NCI-H345 treated with DMSO at 0.1 percent for 48 hours (cell line): ENCODE data around the gene DGKI.

ENCODE experiments used
- DNase-seq: peaks from one replicate; lab custom pipeline; 2025; ENCODE audit not compliant: unreplicated experiment; lab: John Stamatoyannopoulos, UW

DGKI gene

DNA sequence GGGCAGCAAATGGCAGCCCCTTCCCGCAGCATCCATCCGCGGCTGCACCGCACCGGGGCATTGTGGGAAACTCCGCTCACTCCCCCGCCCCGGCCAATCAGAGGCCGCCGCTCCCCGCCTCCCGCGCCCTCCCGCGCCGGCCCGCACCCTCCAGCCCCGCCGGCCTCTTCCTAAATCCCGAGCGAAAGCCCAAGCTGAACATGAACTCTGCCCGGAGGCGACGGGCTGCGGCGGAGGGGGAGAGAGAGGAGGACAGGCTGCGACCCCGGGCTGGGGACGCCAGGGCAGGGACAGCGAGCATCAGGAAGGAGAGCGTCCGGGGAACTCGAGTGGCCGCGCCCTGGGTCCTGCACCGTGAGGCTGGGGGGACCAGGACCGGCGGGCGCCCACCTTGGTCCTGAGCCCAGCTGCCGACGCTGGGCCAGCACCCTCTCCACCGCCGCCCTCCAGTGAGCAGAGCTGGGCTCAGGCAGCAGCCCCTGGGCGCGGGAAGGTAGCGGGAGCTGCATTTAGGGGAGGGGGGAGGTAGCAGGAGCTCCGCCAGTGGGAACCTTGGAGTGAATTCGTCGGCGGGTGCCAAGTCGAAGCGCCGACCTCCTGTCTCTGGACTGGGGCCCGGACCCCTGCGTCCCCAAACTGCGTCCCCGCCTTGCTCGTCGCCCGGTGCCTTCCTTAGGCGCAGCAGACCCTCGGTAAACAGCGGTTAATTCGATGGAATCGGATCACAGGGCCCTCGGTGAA lies at the start of gene DGKI:
DGKI (minus strand) TSS at position 148 of the 741 bp plus-strand sequence.
- peak; percentile 47 for DNase-seq

GRCh38 chr7:137895301-137896221 lies 48.8 kb upstream of the DGKI start:
- no peak for DNase-seq

DNA sequence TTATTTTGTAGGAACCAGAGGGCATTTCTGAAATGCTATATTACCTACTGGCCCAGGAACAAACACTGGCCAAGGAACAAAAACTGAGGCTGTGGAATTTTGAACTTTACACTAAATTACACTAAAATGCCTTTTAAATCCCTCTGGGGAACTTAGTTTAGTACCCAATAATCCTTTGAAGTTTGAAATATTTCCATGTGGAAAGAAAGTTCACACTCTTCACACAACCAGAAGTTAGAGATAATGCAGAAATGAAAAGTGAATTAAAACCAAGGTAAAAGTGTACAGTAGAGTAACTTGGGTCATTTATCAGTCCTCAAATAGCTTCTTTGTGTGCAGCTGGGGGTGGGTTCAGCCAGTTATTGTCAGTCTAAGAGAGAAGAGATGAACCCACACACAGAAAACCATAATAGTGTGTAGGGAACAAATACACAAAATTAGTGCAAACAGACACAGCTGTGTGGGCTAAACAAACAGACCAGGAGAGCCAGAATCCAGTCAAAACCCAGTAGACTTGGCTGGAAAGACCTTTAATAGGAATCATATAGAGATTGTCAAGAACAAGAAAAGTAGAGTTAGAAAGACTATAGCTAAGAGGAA lies 46.5 kb upstream of the DGKI start:
- no peak for DNase-seq

DNA sequence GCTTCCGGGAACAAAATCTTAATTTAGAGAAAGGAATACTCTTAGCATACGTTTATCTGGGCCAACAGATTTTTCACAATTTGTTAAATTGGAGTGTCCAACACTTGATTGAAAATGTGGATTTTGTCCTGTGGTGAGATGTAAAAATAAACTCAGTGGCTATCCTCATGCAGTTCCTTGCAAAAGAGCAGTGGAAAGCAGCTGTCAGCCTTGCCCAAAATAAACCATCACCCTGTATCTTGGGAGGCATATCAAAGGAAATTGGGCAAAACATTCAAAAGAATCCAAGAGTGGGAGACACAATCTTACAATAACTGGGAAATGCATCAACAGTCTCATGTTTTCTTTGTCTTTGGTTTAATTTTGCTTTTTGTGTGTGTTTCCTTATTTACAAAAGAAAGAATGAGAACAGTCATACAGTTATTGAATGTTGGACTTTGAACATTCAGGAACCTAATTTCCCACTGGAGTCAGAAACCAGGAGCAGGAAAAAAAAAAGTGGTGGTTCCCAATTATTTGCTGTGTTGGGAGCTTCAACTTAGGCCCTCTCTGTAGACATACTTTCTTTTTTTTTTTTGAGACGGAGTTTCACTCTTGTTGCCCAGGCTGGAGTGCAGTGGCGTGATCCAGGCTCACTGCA lies 44.4 kb upstream of the DGKI start:
- no peak for DNase-seq

DNA sequence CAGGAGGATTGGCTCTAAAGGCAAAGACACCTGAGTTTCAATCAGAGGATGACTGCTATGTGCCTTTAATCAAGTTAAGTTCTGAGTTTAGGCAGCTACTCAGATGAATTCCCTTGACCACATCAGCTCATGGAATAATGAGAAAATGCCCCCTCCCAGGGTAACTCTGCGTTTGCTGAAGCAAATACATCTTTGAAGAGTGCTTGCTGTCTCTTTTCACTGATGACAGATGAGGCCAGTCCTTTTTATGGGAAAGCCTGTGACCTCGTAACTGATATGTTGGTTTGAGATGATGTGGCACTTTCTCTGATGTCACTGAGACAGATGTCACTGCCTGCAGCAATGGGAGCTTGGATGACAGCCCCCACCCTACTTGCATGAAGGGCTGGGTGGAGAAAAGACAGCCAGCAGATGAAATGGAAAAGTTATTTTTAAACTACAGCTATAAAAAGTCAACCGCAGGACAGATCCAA lies 43.7 kb upstream of the DGKI start:
- DNase-seq = no peak

GRCh38 chr7:137888241-137888640 lies 41.5 kb upstream of the DGKI start:
- DNase-seq = no peak

DNA sequence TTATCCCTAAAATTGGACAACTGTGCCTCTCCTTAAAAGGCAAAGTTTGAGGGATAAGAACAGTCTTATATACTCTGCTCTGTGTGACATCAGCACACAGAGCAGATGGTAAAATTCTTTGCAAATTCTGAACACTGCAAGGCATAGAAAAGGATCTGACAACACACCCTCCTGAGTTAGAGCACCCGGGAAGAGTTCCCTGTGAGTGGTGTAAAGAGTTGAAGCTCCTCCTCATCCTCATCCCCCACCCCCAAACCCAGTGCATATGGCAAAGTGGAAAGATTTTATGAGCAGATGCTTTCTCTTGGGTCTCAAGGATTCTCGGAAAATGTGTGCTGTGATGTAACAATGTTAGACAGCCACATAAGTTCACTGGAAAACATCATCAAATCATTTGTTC lies 40.0 kb upstream of the DGKI start:
- DNase-seq = no peak

DNA sequence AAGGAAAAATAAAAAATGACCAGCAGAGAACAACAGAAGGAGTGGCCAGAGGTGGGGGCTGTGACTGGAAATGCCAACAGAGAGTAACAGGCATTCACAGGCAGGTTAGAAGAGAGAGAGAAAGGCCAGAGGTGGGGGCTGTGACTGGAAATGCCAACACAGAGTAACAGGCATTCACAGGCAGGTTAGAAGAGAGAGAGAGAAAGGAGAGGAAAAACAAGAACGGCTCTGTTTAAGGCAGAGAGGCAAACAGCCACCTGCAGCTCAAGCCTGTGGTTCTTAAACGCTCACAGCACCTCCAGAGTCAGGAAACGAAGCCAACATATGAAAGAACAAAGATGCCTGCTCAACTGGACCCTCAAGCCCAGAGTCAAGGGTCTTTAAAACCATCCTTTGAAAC lies 39.5 kb upstream of the DGKI start:
- no peak for DNase-seq

- no peak for DNase-seq
Measured at GRCh38 chr7:137885678-137886077, 38.9 kb upstream of the DGKI start.

- DNase-seq = no peak
Measured at GRCh38 chr7:137882806-137883205, 36.0 kb upstream of the DGKI start.

- DNase-seq = no peak
Measured at GRCh38 chr7:137882261-137882668, 35.5 kb upstream of the DGKI start.

GRCh38 chr7:137881607-137882260 lies 35.0 kb upstream of the DGKI start:
- DNase-seq = no peak

DNA sequence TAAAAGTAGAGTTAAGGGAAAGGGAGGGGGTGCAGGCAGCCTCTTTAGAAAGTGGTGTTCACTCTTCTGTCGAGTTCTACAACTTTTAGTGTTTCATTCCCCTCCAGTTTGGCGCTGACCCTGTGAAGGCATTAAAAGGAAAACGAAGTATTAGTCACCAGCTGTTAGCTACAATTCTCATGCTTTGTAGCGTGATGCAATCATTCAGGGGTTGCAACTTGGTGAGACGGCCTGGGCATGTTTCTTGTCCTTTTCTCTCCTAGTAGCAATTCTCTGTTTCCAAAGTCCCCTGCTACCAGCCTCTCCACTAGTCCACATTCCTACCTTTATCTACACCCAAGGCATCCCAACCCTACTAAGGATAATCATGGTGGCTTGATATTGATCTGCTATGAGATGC lies 33.7 kb upstream of the DGKI start:
- DNase-seq = no peak

DNA sequence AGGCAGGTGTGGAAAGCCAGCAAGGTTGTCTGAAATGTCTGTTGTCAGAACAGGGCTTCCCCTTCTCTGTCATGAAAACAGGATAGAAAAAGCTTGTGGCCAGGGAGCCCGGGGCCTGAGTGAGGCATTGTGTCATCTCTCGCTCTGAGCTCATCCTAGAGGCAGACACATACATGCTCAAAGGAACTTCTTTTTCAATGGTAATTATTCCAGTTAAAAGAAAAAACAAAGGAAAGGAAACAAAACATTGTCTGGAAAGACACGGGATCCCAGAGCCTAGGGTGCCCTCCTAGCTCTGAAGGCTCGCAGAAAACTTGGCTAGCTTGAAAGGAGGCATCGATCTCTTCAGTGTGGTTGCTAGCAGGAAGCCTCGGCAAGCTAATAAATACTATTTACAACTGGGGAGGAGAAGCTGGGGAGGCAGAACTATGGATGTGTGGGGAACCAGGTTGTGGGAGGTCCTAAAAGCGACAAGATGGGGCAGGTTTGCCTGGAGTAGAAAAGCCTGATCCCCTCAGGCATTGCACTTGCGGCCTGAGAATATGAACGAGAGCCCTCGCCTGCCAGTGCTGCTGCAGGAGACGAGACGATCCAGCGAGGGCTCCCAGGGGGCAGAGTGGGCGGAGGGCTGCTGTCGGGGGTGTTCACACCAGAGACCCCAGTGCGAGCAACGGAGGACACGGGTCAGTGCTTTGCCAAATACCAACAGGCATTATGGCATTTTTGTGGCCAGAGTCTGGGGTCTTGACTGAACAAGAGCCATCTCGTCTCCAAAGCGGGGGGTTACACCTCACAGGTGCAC lies 32.8 kb upstream of the DGKI start:
- no peak for DNase-seq

- DNase-seq = no peak
Measured at GRCh38 chr7:137878333-137878961, 31.7 kb upstream of the DGKI start.

- DNase-seq = no peak
Measured at GRCh38 chr7:137877027-137877675, 30.4 kb upstream of the DGKI start.

DNA sequence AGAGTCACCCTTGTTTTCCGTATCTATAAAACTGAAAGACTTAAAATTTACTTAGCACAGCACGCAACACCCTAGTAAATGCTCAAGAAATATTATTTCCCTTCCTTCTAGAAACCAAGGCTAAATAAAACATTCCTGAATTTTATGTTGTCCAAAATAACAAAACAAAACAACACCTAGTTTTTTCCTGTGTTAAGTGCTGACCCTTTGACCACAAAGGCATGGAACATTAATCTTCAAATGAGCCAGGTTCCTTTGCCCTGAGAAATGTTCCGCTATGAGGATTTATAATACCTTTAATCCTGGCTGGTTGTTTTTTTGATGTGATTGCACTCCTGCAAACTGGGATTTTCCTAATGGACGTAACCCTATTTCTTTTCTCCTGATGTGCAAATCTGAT lies 29.0 kb upstream of the DGKI start:
- no peak for DNase-seq

DNA sequence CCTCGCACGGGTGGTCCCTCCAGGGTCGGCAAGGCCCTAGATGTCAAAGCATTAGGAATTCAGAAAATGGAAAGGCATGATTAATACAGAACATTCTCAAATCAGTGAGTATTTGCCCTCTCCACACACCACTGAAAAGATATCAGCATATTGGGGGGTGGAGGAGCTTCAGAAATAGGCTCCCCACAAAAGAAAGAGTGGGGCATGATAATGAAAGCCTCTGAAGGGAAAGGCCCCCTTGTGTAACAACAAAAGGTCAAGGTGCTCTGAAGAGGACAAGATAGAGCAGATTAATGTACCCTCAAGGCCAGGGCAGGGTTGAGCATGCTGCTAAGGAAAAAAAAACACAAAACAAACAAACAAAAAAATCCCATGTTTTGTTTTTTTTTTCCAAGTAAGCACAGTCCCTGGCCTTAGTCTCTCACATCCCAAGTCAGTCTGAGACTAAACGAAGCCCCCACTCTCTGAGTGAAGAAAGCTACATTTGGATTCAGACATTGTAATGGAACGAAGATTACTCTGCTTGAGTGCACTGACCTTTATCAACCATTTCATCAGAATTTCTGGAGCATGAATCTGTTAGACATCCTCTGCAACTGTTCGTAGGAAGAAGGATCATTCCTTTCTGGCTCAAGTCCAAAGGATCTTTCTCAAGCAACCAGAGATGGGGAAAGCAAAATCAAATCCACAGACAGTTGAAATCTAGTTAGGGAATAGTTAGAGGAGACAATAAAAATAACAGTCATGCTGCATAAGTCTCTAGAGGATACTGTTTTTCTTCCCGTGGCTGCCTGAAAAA lies 27.4 kb upstream of the DGKI start:
- no peak for DNase-seq
